H1 (cell line): ENCODE results near the gene FMNL2. TPM values are rescaled to one million over a fixed set of nuclear protein-coding genes. Genes with fewer than 3 reads are reported as not detected.

Source experiments
- CTCF ChIA-PET: fragments of 300-600 bp; sonication (Branson Sonifier 250); formaldehyde crosslinking; loops from one replicate; lab custom pipeline; 2021; ENCODE audit not compliant: partially characterized antibody; lab: Charles Lee
- POLR2A ChIA-PET: fragments of 300-600 bp; sonication (Branson Sonifier 250); formaldehyde crosslinking; loops from one replicate; lab custom pipeline; 2021; ENCODE audit warnings: inconsistent platforms; ENCODE audit not compliant: partially characterized antibody; lab: Charles Lee
- DNase-seq, 2 experiments: peaks; one replicate each; pipeline versions ENCODE4 v3.0.0 to v3.0.0-alpha.2; 2010 to 2022; ENCODE audit warnings: low spot score in 2 of 2, low read depth in 1 of 2, mixed read lengths in 1 of 2
- FAIRE-seq: peaks from 2 replicates; lab custom pipeline; 2011; peaks lifted over from hg19 to GRCh38; lab: Jason Lieb, UNC
- H2AFZ ChIP-seq: 2 replicates; pipeline ENCODE4 v1.8.1; 2012; ENCODE audit warnings: low read length, inconsistent platforms
- H2AK5ac ChIP-seq: 2 replicates; pipeline ENCODE4 v1.6.1; 2013; ENCODE audit warnings: low read depth, low read length
- H2BK120ac ChIP-seq: replicated peaks from 2 replicates; pipeline ENCODE3; 2013; ENCODE audit warnings: low read depth, low read length, inconsistent platforms
- H2BK12ac ChIP-seq: 2 replicates; pipeline ENCODE4 v1.6.1; 2013; ENCODE audit warnings: low read depth, low read length
- H2BK15ac ChIP-seq: 2 replicates; pipeline ENCODE4 v1.6.1; 2013; ENCODE audit warnings: low read length
- H2BK20ac ChIP-seq: 2 replicates; pipeline ENCODE4 v1.6.1; 2013; ENCODE audit warnings: low read length
- H2BK5ac ChIP-seq: 2 replicates; pipeline ENCODE4 v1.6.1; 2013; ENCODE audit warnings: low read depth, low read length
- H3K14ac ChIP-seq: 2 replicates; pipeline ENCODE4 v1.6.1; 2013; ENCODE audit warnings: inconsistent platforms; ENCODE audit not compliant: insufficient read length
- H3K18ac ChIP-seq: 2 replicates; pipeline ENCODE4 v1.6.1; 2013; ENCODE audit warnings: low read length; ENCODE audit errors: extremely low read depth
- H3K23ac ChIP-seq: 2 replicates; pipeline ENCODE4 v1.6.1; 2013; ENCODE audit warnings: inconsistent platforms; ENCODE audit not compliant: insufficient read length
- H3K23me2 ChIP-seq: 2 replicates; pipeline ENCODE4 v1.6.1; 2013; ENCODE audit warnings: low read depth, low read length
- H3K27ac ChIP-seq: 2 replicates; pipeline ENCODE4 v1.6.1; 2011; ENCODE audit warnings: low read depth, low read length, inconsistent platforms
- H3K27me3 ChIP-seq, 4 experiments: replicated peaks in 1 of 4; 1 replicate in 1 of 4; 2 replicates in 3 of 4; pipeline versions ENCODE4 v1.6.1 to v1.8.1; 2011 to 2013; ENCODE audit warnings: low read length in 3 of 4, mild to moderate bottlenecking in 3 of 4, inconsistent platforms in 2 of 4, mixed read lengths in 2 of 4, moderate library complexity in 1 of 4; ENCODE audit not compliant: control insufficient read depth in 3 of 4, insufficient read depth in 3 of 4; ENCODE audit errors: extremely low read depth in 1 of 4
- H3K36me3 ChIP-seq, 4 experiments: 2 replicates each; pipeline versions ENCODE4 v1.6.1 to v1.8.1; 2011 to 2013; ENCODE audit warnings: mild to moderate bottlenecking in 4 of 4, low read length in 3 of 4, moderate library complexity in 2 of 4, control low read depth in 1 of 4, inconsistent platforms in 1 of 4; ENCODE audit not compliant: insufficient read depth in 4 of 4, control insufficient read depth in 2 of 4
- H3K4ac ChIP-seq: replicated peaks from 2 replicates; pipeline ENCODE3; 2013; ENCODE audit warnings: low read length, low read depth, mixed read lengths, inconsistent platforms; ENCODE audit not compliant: insufficient read length
- H3K4me1 ChIP-seq, 4 experiments: replicated peaks in 1 of 4; 1 replicate in 1 of 4; 2 replicates in 3 of 4; pipeline versions ENCODE4 v1.6.1 to v1.8.1; 2011 to 2013; ENCODE audit warnings: low read length in 3 of 4, inconsistent platforms in 2 of 4, mixed read lengths in 1 of 4; ENCODE audit not compliant: insufficient read depth in 4 of 4, control insufficient read depth in 3 of 4
- H3K4me2 ChIP-seq, 2 experiments: 2 replicates each; pipeline versions ENCODE4 v1.6.1 to v1.8.1; 2011 to 2013; ENCODE audit warnings: low read depth in 2 of 2, low read length in 2 of 2, control low read depth in 1 of 2, inconsistent platforms in 1 of 2, mild to moderate bottlenecking in 1 of 2; ENCODE audit not compliant: insufficient read depth in 1 of 2
- H3K4me3 ChIP-seq, 4 experiments: fragments of 200-600, 300-600 bp in 1 of 4; sonication (generic), shearing (Covaris generic), sonication (Bioruptor Twin) in 1 of 4; 2 replicates each; pipeline versions ENCODE4 v1.5.1 to v1.8.1; 2011 to 2016; ENCODE audit warnings: low read length in 4 of 4, low read depth in 3 of 4, control low read depth in 2 of 4, inconsistent platforms in 2 of 4, mild to moderate bottlenecking in 2 of 4, mixed read lengths in 1 of 4, moderate library complexity in 1 of 4; ENCODE audit not compliant: insufficient read depth in 2 of 4; ENCODE audit errors: extremely low read depth in 1 of 4
- H3K56ac ChIP-seq: replicated peaks from 2 replicates; pipeline ENCODE3; 2013; ENCODE audit warnings: low read depth, mild to moderate bottlenecking, mixed read lengths, low read length, inconsistent platforms; ENCODE audit not compliant: insufficient read length
- H3K79me1 ChIP-seq: 2 replicates; pipeline ENCODE4 v1.6.1; 2013; ENCODE audit warnings: low read depth, low read length, control low read depth
- H3K79me2 ChIP-seq, 2 experiments: 2 replicates each; pipeline versions ENCODE4 v1.6.1 to v1.8.1; 2012 to 2013; ENCODE audit warnings: low read length in 2 of 2, mild to moderate bottlenecking in 2 of 2, inconsistent platforms in 1 of 2; ENCODE audit not compliant: insufficient read depth in 2 of 2, control insufficient read depth in 1 of 2
- H3K9ac ChIP-seq, 4 experiments: replicated peaks in 1 of 4; 1 replicate in 1 of 4; 2 replicates in 3 of 4; pipeline versions ENCODE4 v1.6.1 to v1.8.1; 2011 to 2013; ENCODE audit warnings: low read depth in 3 of 4, low read length in 3 of 4, control low read depth in 2 of 4, mild to moderate bottlenecking in 2 of 4, moderate library complexity in 2 of 4, inconsistent platforms in 1 of 4; ENCODE audit errors: extremely low read depth in 1 of 4
- H3K9me3 ChIP-seq, 2 experiments: 2 replicates each; pipeline versions ENCODE4 v1.6.1 to v1.8.1; 2012 to 2013; ENCODE audit warnings: mild to moderate bottlenecking in 2 of 2, moderate library complexity in 2 of 2, control low read depth in 1 of 2, inconsistent platforms in 1 of 2, low read depth in 1 of 2, low read length in 1 of 2, mixed read lengths in 1 of 2; ENCODE audit not compliant: insufficient read depth in 2 of 2
- H4K20me1 ChIP-seq, 2 experiments: replicated peaks in 1 of 2; 2 replicates each; pipeline versions ENCODE3 to v1.8.1; 2011 to 2013; ENCODE audit warnings: inconsistent platforms in 2 of 2, low read length in 2 of 2, mild to moderate bottlenecking in 1 of 2; ENCODE audit not compliant: insufficient read depth in 2 of 2, control insufficient read depth in 1 of 2
- H4K5ac ChIP-seq: 2 replicates; pipeline ENCODE4 v1.6.1; 2013; ENCODE audit warnings: low read length, low read depth, mixed read lengths, inconsistent platforms; ENCODE audit not compliant: insufficient read length
- H4K8ac ChIP-seq: 2 replicates; pipeline ENCODE4 v1.8.0; 2013; ENCODE audit warnings: mild to moderate bottlenecking, moderate library complexity, low read length, inconsistent platforms; ENCODE audit not compliant: insufficient read depth; ENCODE audit errors: extremely low read depth
- H4K91ac ChIP-seq: replicated peaks from 2 replicates; pipeline ENCODE3; 2013; ENCODE audit warnings: low read length, mixed read lengths, inconsistent platforms; ENCODE audit not compliant: insufficient read length
- CHD1 ChIP-seq: IDR thresholded peaks from 2 replicates; pipeline ENCODE4 v1.6.1; 2012; ENCODE audit warnings: low read depth, low read length, improper control_type of control experiment
- CTCF ChIP-seq, 3 experiments: IDR thresholded peaks; 1 replicate in 2 of 3; 2 replicates in 1 of 3; pipeline versions ENCODE4 v1.5.1 to v1.6.1; 2011; ENCODE audit warnings: low read length in 3 of 3, mild to moderate bottlenecking in 3 of 3, inconsistent platforms in 2 of 3, low read depth in 1 of 3, moderate library complexity in 1 of 3; ENCODE audit not compliant: insufficient read depth in 1 of 3; ENCODE audit errors: control extremely low read depth in 1 of 3
- KDM1A ChIP-seq: fragments of 200-600, 300-600 bp; sonication (generic); IDR thresholded peaks from 2 replicates; pipeline ENCODE4 v1.7.1; 2016; ENCODE audit warnings: mild to moderate bottlenecking, low read length, borderline replicate concordance
- MAFK ChIP-seq: IDR thresholded peaks from 2 replicates; pipeline ENCODE4 v1.6.1; 2012; ENCODE audit warnings: low read depth, mild to moderate bottlenecking, improper control_type of control experiment, low read length
- NRF1 ChIP-seq: IDR thresholded peaks from 2 replicates; pipeline ENCODE4 v1.6.1; 2011; ENCODE audit warnings: mild to moderate bottlenecking, low read depth, low read length, improper control_type of control experiment
- POLR2A ChIP-seq, 2 experiments: IDR thresholded peaks; 1 replicate in 1 of 2; 2 replicates in 1 of 2; pipeline ENCODE4 v1.6.1; 2011; ENCODE audit warnings: low read depth in 2 of 2, low read length in 2 of 2, mild to moderate bottlenecking in 2 of 2; ENCODE audit errors: control extremely low read depth in 1 of 2
- RFX5 ChIP-seq: IDR thresholded peaks from 2 replicates; pipeline ENCODE4 v1.6.1; 2011; ENCODE audit warnings: low read depth, low read length, improper control_type of control experiment, borderline replicate concordance
- SP1 ChIP-seq: IDR thresholded peaks from 2 replicates; pipeline ENCODE4 v1.6.1; 2011; ENCODE audit warnings: low read depth, low read length
- SP2 ChIP-seq: IDR thresholded peaks from 2 replicates; pipeline ENCODE4 v1.6.1; 2012; ENCODE audit warnings: mild to moderate bottlenecking, low read length, inconsistent platforms
- TAF1 ChIP-seq: IDR thresholded peaks from 2 replicates; pipeline ENCODE4 v1.6.1; 2011; ENCODE audit warnings: mild to moderate bottlenecking, low read depth, low read length
- WGBS, 2 experiments: shearing (Covaris generic) in 1 of 2; methylation state at CpG; one replicate each; pipeline versions ENCODE4 v1.1.6 to v1.1.7; 2013 to 2015; ENCODE audit warnings: low lambda C conversion rate in 2 of 2, mixed read lengths in 2 of 2, inconsistent platforms in 1 of 2, low coverage in 1 of 2, missing lambda C conversion rate in 1 of 2; ENCODE audit not compliant: insufficient replicate concordance in 2 of 2, insufficient coverage in 1 of 2, insufficient read length in 1 of 2; ENCODE audit errors: extremely low coverage in 1 of 2, missing lambda C conversion rate in 1 of 2; 5-methylcytosine and 5-hydroxymethylcytosine counted together
- polyA plus RNA-seq, 7 experiments: library from polyadenylated mRNA; depleted of rRNA in 3 of 7; stranded (reverse) in 5 of 7; unstranded in 2 of 7; fragments of >200 nt in 5 of 7; fragments of 200-250 nt in 2 of 7; gene quantifications; 1 replicate in 5 of 7; 2 replicates in 1 of 7; 4 replicates in 1 of 7; pipeline versions ENCODE4 v1.2.1 to v1.2.3, GENCODE V29; 2011 to 2013; ENCODE audit warnings: missing spikeins in 2 of 7, mixed read lengths in 2 of 7
- total RNA-seq: library from RNA; stranded (reverse); fragmentation: NEBNext Ultra II Directional; extraction: Animal tissue kit (Norgen Biotek cat#: 25700); gene quantifications from 2 replicates; pipeline ENCODE4 v1.2.1, GENCODE V29; 2021

The FMNL2 gene
- total and polyA plus RNA-seq, 2 of the 8 experiments (the other 6 are each of a cell fraction or from before 2014, with no cell fraction given): 15.5 to 45.1 TPM

- Histone ChIP-seq H2BK15ac (no peak overlapping the region), H3K4me3 (no peak overlapping the region), H3K27ac (no peak overlapping the region), H2AK5ac (no peak overlapping the region), H3K4me1 (no peaks in the 10 kb centered on the region), H4K5ac (no peak overlapping the region), H4K91ac (no peak overlapping the region), H3K79me1 (no peaks in the 10 kb centered on the region; the same call in none of the 2 replicates), H3K4ac (no peak overlapping the region), H3K23ac (no peak overlapping the region), H3K9ac (no peak overlapping the region), H3K79me2 (peaks cover 0 to 76% of the 10 kb centered on the region in 2 experiments; a peak in 3 of 4 replicates), H3K27me3 (no peaks in the 10 kb centered on the region), H2BK20ac (no peak overlapping the region), H3K56ac (no peak overlapping the region), H3K18ac (no peak overlapping the region), H3K9me3 (no peaks in the 10 kb centered on the region), H2AFZ (no peak overlapping the region), H2BK5ac (no peak overlapping the region), H3K23me2 (no peaks in the 10 kb centered on the region), H3K14ac (no peak overlapping the region), H3K4me2 (no peak overlapping the region), H4K8ac (no peak overlapping the region), H4K20me1 (peaks cover 2 to 3% of the 10 kb centered on the region in 2 experiments), H3K36me3 (no peaks in the 10 kb centered on the region; a peak in 1 of 8 replicates), H2BK12ac (no peak overlapping the region), H2BK120ac (no peak overlapping the region)
- TF ChIP-seq CTCF (IDR thresholded peaks at IDR 0.05; ENCODE audit: control extremely low read depth in 1 of 3, insufficient read depth in 1 of 3, low read depth in 1 of 3, low read length in 3 of 3) (no peak), SP1 (no peak), NRF1 (no peak), KDM1A (no peak), TAF1 (no peak), MAFK (no peak), POLR2A (IDR thresholded peaks at IDR 0.05; ENCODE audit: control extremely low read depth in 1 of 2, low read depth in 2 of 2, low read length in 2 of 2) (no peak), CHD1 (no peak), RFX5 (no peak), SP2 (no peak)
- no peak for DNase-seq
- no peak for FAIRE-seq
- ChIA-PET POLR2A (no interaction called here), CTCF (interaction anchor here (0.7 kb wide), 1 partner anchor 334 kb away, joined by 3 read pairs; no protein-coding TSS in a partner anchor)
- WGBS, 2 experiments: 88% methylated on average over 6 of the region's 6 CpGs; no CpG with 5 or more reads in 1 of the 2 experiments
These were observed 24.8 kb downstream of the FMNL2 start for GRCh38 chr2:152359573-152360363.
